SK-N-SH treated with all-trans-retinoic acid at 6 μM for 48 hours (cell line): ENCODE measurements around the gene SP1.

Experiments
- BACH2 ChIP-seq: fragments of 250-450 bp; sonication (Bioruptor Pico); IDR thresholded peaks from 2 replicates; pipeline ENCODE4 v1.9.0; 2021; ENCODE audit warnings: mild to moderate bottlenecking, borderline replicate concordance
- OSR1 ChIP-seq: fragments of 250-450 bp; sonication (Bioruptor Pico); IDR thresholded peaks from 2 replicates; pipeline ENCODE4 v1.8.0; 2022; ENCODE audit warnings: moderate library complexity, mild to moderate bottlenecking, inconsistent platforms
- SNAI2 ChIP-seq: fragments of 250-450 bp; sonication (Bioruptor Pico); IDR thresholded peaks from 2 replicates; pipeline ENCODE4 v1.5.0; 2020; ENCODE audit warnings: mild to moderate bottlenecking, moderate library complexity
- ZC3H10 ChIP-seq: fragments of 250-450 bp; sonication (Bioruptor Pico); IDR thresholded peaks from 2 replicates; pipeline ENCODE4 v1.5.1; 2021; ENCODE audit warnings: mild to moderate bottlenecking, moderate library complexity
- ZFP30 ChIP-seq: fragments of 450-650 bp; formaldehyde crosslinking; IDR thresholded peaks from 2 replicates; pipeline ENCODE4 v1.5.0; 2022; ENCODE audit warnings: mild to moderate bottlenecking, moderate library complexity
- TF ChIP-seq, protein P1 (sequence below): fragments of 250-450 bp; sonication (Bioruptor Pico); IDR thresholded peaks from 2 replicates; pipeline ENCODE4 v1.8.0; 2020; ENCODE audit warnings: mild to moderate bottlenecking, moderate library complexity, borderline replicate concordance
- TF ChIP-seq, protein P2 (sequence below): fragments of 250-450 bp; sonication (Bioruptor Pico); IDR thresholded peaks from 2 replicates; pipeline ENCODE4 v1.5.1; 2020; ENCODE audit warnings: low read depth, mild to moderate bottlenecking, moderate library complexity
- TF ChIP-seq, protein P3 (sequence below): fragments of 250-450 bp; sonication (Bioruptor Pico); IDR thresholded peaks from 2 replicates; pipeline ENCODE4 v1.5.0; 2020; ENCODE audit warnings: mild to moderate bottlenecking, moderate library complexity
- TF ChIP-seq, protein P4 (sequence below): fragments of 250-450 bp; sonication (Bioruptor Pico); IDR thresholded peaks from 2 replicates; pipeline ENCODE4 v1.8.0; 2021; ENCODE audit warnings: low read depth, mild to moderate bottlenecking, moderate library complexity, borderline replicate concordance

DNA sequence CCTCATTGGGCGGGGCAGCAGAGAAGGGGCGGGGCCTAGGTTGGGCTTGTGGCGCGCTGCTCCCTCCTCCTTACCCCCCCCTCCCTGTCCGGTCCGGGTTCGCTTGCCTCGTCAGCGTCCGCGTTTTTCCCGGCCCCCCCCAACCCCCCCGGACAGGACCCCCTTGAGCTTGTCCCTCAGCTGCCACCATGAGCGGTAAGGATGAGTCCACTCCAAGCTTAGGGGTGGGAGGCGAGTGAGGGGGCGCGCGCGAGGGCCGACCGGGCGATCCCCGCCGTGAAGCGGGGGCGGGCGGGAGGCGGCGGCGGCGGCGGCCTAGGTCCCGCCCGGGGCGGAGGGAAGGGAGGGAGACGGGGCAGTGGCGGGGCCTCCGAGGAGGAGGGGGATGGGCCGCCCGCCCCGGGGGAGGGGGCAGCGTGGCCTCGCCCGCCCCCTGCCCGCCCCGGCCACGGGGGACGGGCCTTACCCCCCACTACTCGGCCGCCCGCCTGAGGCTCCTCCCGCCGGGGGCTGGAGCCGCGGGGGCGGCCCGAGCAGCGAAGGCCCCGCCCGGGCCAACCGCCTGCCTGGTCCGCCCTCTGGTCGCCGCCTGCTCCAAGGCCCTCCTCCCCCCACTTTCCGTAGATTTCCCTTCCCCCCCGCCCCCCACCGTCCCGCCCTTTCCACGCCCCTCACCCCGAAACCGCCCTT, at the start of gene SP1:
- TF ChIP-seq ZC3H10 (CRISPR knock-in tag) = no peak
- TF ChIP-seq BACH2 (CRISPR knock-in tag) = no peak
- TF ChIP-seq, protein P1, sequence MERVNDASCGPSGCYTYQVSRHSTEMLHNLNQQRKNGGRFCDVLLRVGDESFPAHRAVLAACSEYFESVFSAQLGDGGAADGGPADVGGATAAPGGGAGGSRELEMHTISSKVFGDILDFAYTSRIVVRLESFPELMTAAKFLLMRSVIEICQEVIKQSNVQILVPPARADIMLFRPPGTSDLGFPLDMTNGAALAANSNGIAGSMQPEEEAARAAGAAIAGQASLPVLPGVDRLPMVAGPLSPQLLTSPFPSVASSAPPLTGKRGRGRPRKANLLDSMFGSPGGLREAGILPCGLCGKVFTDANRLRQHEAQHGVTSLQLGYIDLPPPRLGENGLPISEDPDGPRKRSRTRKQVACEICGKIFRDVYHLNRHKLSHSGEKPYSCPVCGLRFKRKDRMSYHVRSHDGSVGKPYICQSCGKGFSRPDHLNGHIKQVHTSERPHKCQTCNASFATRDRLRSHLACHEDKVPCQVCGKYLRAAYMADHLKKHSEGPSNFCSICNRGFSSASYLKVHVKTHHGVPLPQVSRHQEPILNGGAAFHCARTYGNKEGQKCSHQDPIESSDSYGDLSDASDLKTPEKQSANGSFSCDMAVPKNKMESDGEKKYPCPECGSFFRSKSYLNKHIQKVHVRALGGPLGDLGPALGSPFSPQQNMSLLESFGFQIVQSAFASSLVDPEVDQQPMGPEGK (CRISPR knock-in tag) = peak; percentile 76; the same call in 1 of the 2 replicates
- no peak for TF ChIP-seq OSR1 (CRISPR knock-in tag)
- TF ChIP-seq, protein P2, sequence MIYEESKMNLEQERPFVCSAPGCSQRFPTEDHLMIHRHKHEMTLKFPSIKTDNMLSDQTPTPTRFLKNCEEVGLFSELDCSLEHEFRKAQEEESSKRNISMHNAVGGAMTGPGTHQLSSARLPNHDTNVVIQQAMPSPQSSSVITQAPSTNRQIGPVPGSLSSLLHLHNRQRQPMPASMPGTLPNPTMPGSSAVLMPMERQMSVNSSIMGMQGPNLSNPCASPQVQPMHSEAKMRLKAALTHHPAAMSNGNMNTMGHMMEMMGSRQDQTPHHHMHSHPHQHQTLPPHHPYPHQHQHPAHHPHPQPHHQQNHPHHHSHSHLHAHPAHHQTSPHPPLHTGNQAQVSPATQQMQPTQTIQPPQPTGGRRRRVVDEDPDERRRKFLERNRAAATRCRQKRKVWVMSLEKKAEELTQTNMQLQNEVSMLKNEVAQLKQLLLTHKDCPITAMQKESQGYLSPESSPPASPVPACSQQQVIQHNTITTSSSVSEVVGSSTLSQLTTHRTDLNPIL (CRISPR knock-in tag) = no peak
- no peak for TF ChIP-seq SNAI2 (CRISPR knock-in tag)
- TF ChIP-seq, protein P3, sequence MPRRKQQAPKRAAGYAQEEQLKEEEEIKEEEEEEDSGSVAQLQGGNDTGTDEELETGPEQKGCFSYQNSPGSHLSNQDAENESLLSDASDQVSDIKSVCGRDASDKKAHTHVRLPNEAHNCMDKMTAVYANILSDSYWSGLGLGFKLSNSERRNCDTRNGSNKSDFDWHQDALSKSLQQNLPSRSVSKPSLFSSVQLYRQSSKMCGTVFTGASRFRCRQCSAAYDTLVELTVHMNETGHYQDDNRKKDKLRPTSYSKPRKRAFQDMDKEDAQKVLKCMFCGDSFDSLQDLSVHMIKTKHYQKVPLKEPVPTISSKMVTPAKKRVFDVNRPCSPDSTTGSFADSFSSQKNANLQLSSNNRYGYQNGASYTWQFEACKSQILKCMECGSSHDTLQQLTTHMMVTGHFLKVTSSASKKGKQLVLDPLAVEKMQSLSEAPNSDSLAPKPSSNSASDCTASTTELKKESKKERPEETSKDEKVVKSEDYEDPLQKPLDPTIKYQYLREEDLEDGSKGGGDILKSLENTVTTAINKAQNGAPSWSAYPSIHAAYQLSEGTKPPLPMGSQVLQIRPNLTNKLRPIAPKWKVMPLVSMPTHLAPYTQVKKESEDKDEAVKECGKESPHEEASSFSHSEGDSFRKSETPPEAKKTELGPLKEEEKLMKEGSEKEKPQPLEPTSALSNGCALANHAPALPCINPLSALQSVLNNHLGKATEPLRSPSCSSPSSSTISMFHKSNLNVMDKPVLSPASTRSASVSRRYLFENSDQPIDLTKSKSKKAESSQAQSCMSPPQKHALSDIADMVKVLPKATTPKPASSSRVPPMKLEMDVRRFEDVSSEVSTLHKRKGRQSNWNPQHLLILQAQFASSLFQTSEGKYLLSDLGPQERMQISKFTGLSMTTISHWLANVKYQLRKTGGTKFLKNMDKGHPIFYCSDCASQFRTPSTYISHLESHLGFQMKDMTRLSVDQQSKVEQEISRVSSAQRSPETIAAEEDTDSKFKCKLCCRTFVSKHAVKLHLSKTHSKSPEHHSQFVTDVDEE = no peak
- TF ChIP-seq, protein P4, sequence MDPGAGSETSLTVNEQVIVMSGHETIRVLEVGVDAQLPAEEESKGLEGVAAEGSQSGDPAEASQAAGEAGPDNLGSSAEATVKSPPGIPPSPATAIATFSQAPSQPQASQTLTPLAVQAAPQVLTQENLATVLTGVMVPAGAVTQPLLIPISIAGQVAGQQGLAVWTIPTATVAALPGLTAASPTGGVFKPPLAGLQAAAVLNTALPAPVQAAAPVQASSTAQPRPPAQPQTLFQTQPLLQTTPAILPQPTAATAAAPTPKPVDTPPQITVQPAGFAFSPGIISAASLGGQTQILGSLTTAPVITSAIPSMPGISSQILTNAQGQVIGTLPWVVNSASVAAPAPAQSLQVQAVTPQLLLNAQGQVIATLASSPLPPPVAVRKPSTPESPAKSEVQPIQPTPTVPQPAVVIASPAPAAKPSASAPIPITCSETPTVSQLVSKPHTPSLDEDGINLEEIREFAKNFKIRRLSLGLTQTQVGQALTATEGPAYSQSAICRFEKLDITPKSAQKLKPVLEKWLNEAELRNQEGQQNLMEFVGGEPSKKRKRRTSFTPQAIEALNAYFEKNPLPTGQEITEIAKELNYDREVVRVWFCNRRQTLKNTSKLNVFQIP (CRISPR knock-in tag) = no peak
- TF ChIP-seq ZFP30 (CRISPR knock-in tag) = no peak
